H1 (cell line): ENCODE measurements around the gene KDM8.

ENCODE experiments used
- BACH1 ChIP-seq: IDR thresholded peaks from 2 replicates; pipeline ENCODE4 v1.6.1; 2012; ENCODE audit warnings: low read length, improper control_type of control experiment
- EP300 ChIP-seq, 2 experiments: IDR thresholded peaks; 1 replicate in 1 of 2; 2 replicates in 1 of 2; pipeline ENCODE4 v1.6.1; 2011 to 2012; ENCODE audit warnings: low read depth in 2 of 2, low read length in 2 of 2, mild to moderate bottlenecking in 2 of 2, borderline replicate concordance in 1 of 2, inconsistent platforms in 1 of 2, moderate library complexity in 1 of 2
- POLR2AphosphoS5 ChIP-seq: IDR thresholded peaks from 2 replicates; pipeline ENCODE4 v1.6.1; 2011; ENCODE audit warnings: low read depth, low read length
- TAF1 ChIP-seq: IDR thresholded peaks from 2 replicates; pipeline ENCODE4 v1.6.1; 2011; ENCODE audit warnings: mild to moderate bottlenecking, low read depth, low read length
- TF ChIP-seq, protein P1 (sequence below), 3 experiments: IDR thresholded peaks; 1 replicate in 2 of 3; 2 replicates in 1 of 3; pipeline versions ENCODE4 v1.5.1 to v1.6.1; 2011; ENCODE audit warnings: low read length in 3 of 3, mild to moderate bottlenecking in 3 of 3, inconsistent platforms in 2 of 3, low read depth in 1 of 3, moderate library complexity in 1 of 3; ENCODE audit not compliant: insufficient read depth in 1 of 3; ENCODE audit errors: control extremely low read depth in 1 of 3

DNA sequence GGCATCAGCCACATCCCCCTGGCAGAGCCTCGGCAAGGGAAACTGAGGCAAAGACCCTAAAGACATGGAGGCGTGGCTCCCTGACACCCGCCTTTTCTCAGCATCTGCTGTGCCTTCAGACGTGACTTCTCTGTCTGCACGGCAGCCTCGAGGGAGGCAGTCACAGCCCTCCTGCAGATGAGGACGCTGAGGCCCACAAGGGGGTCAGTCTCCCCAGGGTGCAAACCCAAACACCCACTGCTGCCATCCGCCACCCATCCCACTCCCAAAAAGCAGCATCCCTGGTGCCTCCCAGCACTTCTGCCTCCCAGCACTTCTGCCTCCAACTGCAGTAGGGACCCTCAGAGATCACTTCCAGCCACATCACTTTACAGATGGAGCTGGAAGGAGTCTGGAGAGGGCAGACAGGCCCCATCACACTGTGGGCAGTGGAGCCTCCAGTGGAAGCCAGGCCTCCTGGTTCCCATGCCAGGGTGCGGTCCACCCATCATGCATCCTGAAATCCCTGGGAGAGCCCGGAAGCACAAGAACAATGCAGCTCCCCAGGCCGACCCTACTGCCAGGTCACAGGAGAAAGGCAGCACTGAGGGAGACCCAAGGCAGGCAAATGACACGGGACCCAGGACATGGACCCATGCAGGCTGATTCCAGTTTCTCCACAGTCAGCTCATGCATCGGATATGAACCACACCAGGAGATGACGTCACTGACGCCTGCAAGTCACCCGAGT is 23.8 kb downstream of the KDM8 start:
- TF ChIP-seq EP300 (IDR thresholded peaks at IDR 0.05; ENCODE audit: borderline replicate concordance in 1 of 2, low read depth in 2 of 2, low read length in 2 of 2) (no peak), TAF1 (no peak), BACH1 (no peak), POLR2AphosphoS5 (no peak)
- TF ChIP-seq, protein P1, sequence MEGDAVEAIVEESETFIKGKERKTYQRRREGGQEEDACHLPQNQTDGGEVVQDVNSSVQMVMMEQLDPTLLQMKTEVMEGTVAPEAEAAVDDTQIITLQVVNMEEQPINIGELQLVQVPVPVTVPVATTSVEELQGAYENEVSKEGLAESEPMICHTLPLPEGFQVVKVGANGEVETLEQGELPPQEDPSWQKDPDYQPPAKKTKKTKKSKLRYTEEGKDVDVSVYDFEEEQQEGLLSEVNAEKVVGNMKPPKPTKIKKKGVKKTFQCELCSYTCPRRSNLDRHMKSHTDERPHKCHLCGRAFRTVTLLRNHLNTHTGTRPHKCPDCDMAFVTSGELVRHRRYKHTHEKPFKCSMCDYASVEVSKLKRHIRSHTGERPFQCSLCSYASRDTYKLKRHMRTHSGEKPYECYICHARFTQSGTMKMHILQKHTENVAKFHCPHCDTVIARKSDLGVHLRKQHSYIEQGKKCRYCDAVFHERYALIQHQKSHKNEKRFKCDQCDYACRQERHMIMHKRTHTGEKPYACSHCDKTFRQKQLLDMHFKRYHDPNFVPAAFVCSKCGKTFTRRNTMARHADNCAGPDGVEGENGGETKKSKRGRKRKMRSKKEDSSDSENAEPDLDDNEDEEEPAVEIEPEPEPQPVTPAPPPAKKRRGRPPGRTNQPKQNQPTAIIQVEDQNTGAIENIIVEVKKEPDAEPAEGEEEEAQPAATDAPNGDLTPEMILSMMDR (IDR thresholded peaks at IDR 0.05; ENCODE audit: control extremely low read depth in 1 of 3, insufficient read depth in 1 of 3, low read depth in 1 of 3, low read length in 3 of 3), result no peak
